GM12864 (cell line): ENCODE data around the gene KLK7.

Source experiments
- DNase-seq: peaks from one replicate; pipeline ENCODE4 v3.0.0-alpha.2; 2011; ENCODE audit warnings: low read depth
- H3K4me3 ChIP-seq: 2 replicates; pipeline ENCODE4 v1.5.1; 2011; ENCODE audit warnings: mild to moderate bottlenecking, low read depth, low read length, control low read depth
- CTCF ChIP-seq: IDR thresholded peaks from 2 replicates; pipeline ENCODE4 v1.5.1; 2011; ENCODE audit warnings: low read depth, mild to moderate bottlenecking, moderate library complexity, low read length, control low read depth, inconsistent platforms; ENCODE audit errors: missing control alignments

KLK7 gene

GRCh38 chr19:51020988-51021651 lies 37.4 kb upstream of the KLK7 start:
- no peak overlapping the region for H3K4me3 ChIP-seq
- DNase-seq: no peak
- peak; percentile 53 for TF ChIP-seq CTCF

- no peak for DNase-seq
- no peak for TF ChIP-seq CTCF
- no peak within 1 kb of the TSS for H3K4me3 ChIP-seq
Measured at GRCh38 chr19:51019544-51019925, 35.8 kb upstream of the KLK7 start, which contains the start of gene KLK10. Gene KLK10, minus strand, starts transcription at chr19:51019709. Its CDS starts 579 bp downstream, at chr19:51019130.

GRCh38 chr19:51018745-51019543 lies 35.2 kb upstream of the KLK7 start:
- no peak for DNase-seq
- no peak overlapping the region for H3K4me3 ChIP-seq
- TF ChIP-seq CTCF: no peak

- DNase-seq: no peak
- no peak overlapping the region for H3K4me3 ChIP-seq
Measured at GRCh38 chr19:51016798-51017683, 33.3 kb upstream of the KLK7 start.

GRCh38 chr19:51015691-51016267 lies 32.1 kb upstream of the KLK7 start:
- no peak overlapping the region for H3K4me3 ChIP-seq
- no peak for TF ChIP-seq CTCF
- no peak for DNase-seq

More at GRCh38 chr19:51016798-51017683, 33.3 kb upstream of the KLK7 start:
- peak; percentile 40 for TF ChIP-seq CTCF

GRCh38 chr19:51014242-51014641 lies 30.5 kb upstream of the KLK7 start:
- no peak overlapping the region for H3K4me3 ChIP-seq
- no peak for DNase-seq
- TF ChIP-seq CTCF: no peak
